GM10248 (cell line): ENCODE results near the gene CEP83.
"Not testable (repeated sequence)": the region's sequence is repeated elsewhere in the genome, so short reads cannot be mapped to it uniquely, and the experiment has no call there.

Experiments
- CTCF ChIA-PET: fragments of 300-600 bp; sonication (Branson Sonifier 250); formaldehyde crosslinking; extraction: SDS; loops from one replicate; lab custom pipeline; 2021; ENCODE audit warnings: antibody characterized with exemption; lab: Yijun Ruan, JAX
- POLR2A ChIA-PET: fragments of 350-650 bp; sonication (Branson Sonifier 250); formaldehyde crosslinking; extraction: SDS; loops from one replicate; lab custom pipeline; 2020; ENCODE audit warnings: antibody characterized with exemption; lab: Yijun Ruan, JAX
- DNase-seq: peaks from one replicate; pipeline ENCODE4 v3.0.0; 2012; ENCODE audit errors: extremely low spot score
- TF ChIP-seq, protein P1 (sequence below): IDR thresholded peaks from 2 replicates; pipeline ENCODE4 v1.5.1; 2012; ENCODE audit warnings: mild to moderate bottlenecking, low read depth; ENCODE audit errors: extremely low read depth, missing control alignments, control extremely low read depth

CEP83 gene

DNA sequence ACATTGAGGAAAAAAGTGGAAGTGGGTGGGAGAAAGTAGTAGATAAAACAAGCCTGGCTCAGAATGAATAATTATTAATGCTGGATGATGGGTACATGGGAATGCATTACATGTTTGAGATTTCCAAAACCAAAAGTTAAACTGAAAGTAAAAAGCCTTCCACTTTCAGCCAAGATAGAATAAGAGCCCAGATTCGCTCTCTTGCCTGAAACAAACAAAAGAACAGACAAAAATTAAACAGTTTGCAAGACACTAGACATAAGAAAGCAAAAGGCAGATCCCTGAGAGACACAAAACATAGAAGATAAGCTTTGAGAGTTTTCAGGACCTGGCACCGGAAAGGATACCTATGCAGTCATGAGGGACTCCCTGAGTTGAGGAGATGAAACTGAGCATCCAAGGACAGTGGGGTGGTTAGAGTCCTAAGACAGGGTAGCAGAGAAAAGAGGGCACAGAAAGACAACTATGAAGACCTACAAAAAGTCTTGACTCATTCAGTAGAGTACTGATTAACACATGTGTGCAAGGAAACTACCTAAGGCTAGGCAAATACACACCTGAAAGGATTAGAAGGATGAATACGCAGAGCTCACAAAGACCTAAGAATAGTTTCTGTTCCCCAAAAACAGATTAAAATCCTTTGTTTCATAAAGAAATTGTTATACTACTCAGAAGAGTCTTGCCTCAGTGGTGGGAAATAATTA is 54.1 kb downstream of the CEP83 start:
- ChIA-PET POLR2A (no interaction called here), CTCF (interaction anchor here (0.8 to 3.3 kb wide), 3 partner anchors 12 to 470 kb away, joined by 3 to 14 read pairs (median 3); no protein-coding TSS in a partner anchor)
- TF ChIP-seq, protein P1, sequence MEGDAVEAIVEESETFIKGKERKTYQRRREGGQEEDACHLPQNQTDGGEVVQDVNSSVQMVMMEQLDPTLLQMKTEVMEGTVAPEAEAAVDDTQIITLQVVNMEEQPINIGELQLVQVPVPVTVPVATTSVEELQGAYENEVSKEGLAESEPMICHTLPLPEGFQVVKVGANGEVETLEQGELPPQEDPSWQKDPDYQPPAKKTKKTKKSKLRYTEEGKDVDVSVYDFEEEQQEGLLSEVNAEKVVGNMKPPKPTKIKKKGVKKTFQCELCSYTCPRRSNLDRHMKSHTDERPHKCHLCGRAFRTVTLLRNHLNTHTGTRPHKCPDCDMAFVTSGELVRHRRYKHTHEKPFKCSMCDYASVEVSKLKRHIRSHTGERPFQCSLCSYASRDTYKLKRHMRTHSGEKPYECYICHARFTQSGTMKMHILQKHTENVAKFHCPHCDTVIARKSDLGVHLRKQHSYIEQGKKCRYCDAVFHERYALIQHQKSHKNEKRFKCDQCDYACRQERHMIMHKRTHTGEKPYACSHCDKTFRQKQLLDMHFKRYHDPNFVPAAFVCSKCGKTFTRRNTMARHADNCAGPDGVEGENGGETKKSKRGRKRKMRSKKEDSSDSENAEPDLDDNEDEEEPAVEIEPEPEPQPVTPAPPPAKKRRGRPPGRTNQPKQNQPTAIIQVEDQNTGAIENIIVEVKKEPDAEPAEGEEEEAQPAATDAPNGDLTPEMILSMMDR, result no peak
- DNase-seq, result peak; percentile 25

DNA sequence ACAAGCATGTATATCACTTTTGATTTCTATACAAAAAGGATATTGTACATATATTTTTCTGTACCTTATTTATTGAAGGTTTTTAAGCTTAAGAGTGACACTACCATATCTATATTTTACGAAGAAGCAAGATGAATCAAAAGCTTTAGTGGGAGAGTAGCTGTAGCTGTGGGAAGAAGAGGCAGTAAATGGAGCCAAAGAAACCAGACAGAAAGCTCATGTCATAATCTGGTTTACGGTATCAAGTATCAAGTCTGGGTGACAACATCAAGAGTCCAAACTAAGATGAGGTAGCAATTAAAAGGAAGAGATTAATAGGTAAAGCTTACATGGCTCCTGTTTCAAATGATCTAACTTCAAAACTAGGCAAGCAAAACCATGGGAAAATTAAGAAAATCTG is 54.8 kb downstream of the CEP83 start:
- DNase-seq, result no peak
- CTCF ChIA-PET, result interaction anchor here (0.6 to 3.3 kb wide), 3 partner anchors 11 to 471 kb away, joined by 3 to 14 read pairs (median 3); no protein-coding TSS in a partner anchor
- POLR2A ChIA-PET, result no interaction called here
- TF ChIP-seq, protein P1, result no peak

- CTCF ChIA-PET, result interaction anchor here (1.0 kb wide), 1 partner anchor 16 kb away, joined by 3 read pairs; no protein-coding TSS in a partner anchor
- POLR2A ChIA-PET, result no interaction called here
- TF ChIP-seq, protein P1, result no peak
- no peak for DNase-seq
Measured at GRCh38 chr12:94401326-94401725, 58.3 kb downstream of the CEP83 start.

- CTCF ChIA-PET, result interaction anchor here (2.3 kb wide), 1 partner anchor 19 kb away, joined by 6 read pairs; no protein-coding TSS in a partner anchor
- POLR2A ChIA-PET, DNase-seq: not testable (repeated sequence)
Measured at GRCh38 chr12:94398685-94399084, 61.0 kb downstream of the CEP83 start.

DNA sequence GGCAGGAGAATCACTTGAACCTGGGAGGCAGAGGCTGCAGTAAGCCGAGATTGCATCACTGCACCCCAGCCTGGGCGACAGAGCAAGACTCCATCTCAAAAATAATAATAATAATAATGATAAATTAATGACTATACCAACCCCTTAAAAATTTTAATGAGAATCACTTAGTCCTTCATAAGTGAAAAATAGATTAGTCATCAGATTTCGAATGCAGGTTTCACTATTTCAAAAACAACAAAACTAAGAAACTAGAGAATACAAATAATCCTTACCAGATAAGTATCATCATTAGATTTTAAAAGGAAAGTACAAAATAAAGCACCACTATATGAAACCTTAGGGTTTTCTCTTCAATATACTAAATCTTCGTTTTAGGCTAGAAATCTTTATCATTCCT is 62.3 kb downstream of the CEP83 start:
- TF ChIP-seq, protein P1, result no peak
- no peak for DNase-seq
- ChIA-PET CTCF (interaction anchor here (2.3 kb wide), 1 partner anchor 18 kb away, joined by 6 read pairs; no protein-coding TSS in a partner anchor), POLR2A (no interaction called here)

GRCh38 chr12:94396014-94396413 is 63.7 kb downstream of the CEP83 start:
- POLR2A ChIA-PET, DNase-seq, CTCF ChIA-PET: not testable (repeated sequence)

DNA sequence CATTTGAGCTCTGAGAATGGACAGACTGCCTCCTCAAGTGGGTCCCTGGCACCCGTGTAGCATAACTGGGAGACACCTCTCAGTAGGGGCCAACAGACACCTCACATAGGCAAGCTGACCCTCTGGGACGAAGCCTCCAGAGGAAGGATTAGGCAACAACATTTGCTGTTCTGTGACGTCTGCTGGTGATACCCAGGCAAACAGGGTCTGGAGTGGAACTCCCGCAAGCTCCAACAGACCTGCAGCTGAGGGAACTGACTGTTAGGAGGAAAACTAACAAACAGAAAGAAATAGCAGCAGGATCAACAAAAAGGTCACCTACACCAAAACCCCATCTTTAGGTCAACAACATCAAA is 69.6 kb downstream of the CEP83 start:
- TF ChIP-seq, protein P1, result no peak
- no peak for DNase-seq
- CTCF ChIA-PET, result interaction anchor here (1.0 to 1.5 kb wide), 3 partner anchors 11 to 43 kb away, joined by 3 to 4 read pairs (median 3); no protein-coding TSS in a partner anchor
- POLR2A ChIA-PET, result no interaction called here

GRCh38 chr12:94389482-94390129 is 70.1 kb downstream of the CEP83 start:
- CTCF ChIA-PET, result interaction anchor here (1.0 to 1.5 kb wide), 2 partner anchors 15 to 43 kb away, joined by 3 to 4 read pairs; no protein-coding TSS in a partner anchor
- POLR2A ChIA-PET, DNase-seq: not testable (repeated sequence)
